Hepatocyte (in vitro differentiated cells): ENCODE data around the gene PPP2R2B. TPM values are rescaled to one million over a fixed set of nuclear protein-coding genes. Genes with fewer than 3 reads are reported as not detected.

Source experiments
- DNase-seq: peaks from one replicate; pipeline ENCODE4 v3.0.0-alpha.2; 2016; ENCODE audit warnings: low spot score
- H2AFZ ChIP-seq: fragments of 200-600 bp; sonication (generic); 2 replicates; pipeline ENCODE4 v1.6.0; 2016; ENCODE audit warnings: antibody characterized with exemption, mild to moderate bottlenecking
- H3K27ac ChIP-seq: fragments of 200-600 bp; sonication (generic); 2 replicates; pipeline ENCODE4 v1.5.1; 2016; ENCODE audit warnings: mild to moderate bottlenecking
- H3K27me3 ChIP-seq: fragments of 200-600 bp; sonication (generic); 2 replicates; pipeline ENCODE4 v1.6.1; 2016
- H3K36me3 ChIP-seq: fragments of 200-600 bp; sonication (generic); replicated peaks from 2 replicates; pipeline ENCODE4 v1.5.1; 2016; ENCODE audit warnings: low read depth; ENCODE audit not compliant: insufficient read depth
- H3K4me1 ChIP-seq: fragments of 200-600 bp; sonication (generic); 2 replicates; pipeline ENCODE4 v1.5.1; 2016; ENCODE audit warnings: mild to moderate bottlenecking, moderate library complexity; ENCODE audit not compliant: insufficient read depth
- H3K4me2 ChIP-seq: fragments of 200-600 bp; sonication (generic); 2 replicates; pipeline ENCODE4 v1.6.0; 2016
- H3K4me3 ChIP-seq: fragments of 200-600 bp; sonication (generic); 2 replicates; pipeline ENCODE4 v1.5.1; 2016; ENCODE audit warnings: mild to moderate bottlenecking
- H3K79me2 ChIP-seq: fragments of 200-600 bp; sonication (generic); 2 replicates; pipeline ENCODE4 v1.6.0; 2017; ENCODE audit warnings: mild to moderate bottlenecking
- H3K9me2 ChIP-seq: fragments of 200-600 bp; sonication (generic); replicated peaks from 2 replicates; pipeline ENCODE4 v1.6.0; 2017; ENCODE audit warnings: mild to moderate bottlenecking; ENCODE audit not compliant: insufficient read depth
- H3K9me3 ChIP-seq: fragments of 200-600 bp; sonication (generic); 2 replicates; pipeline ENCODE4 v1.5.1; 2016; ENCODE audit warnings: low read depth, mild to moderate bottlenecking
- H4K20me1 ChIP-seq: fragments of 200-600 bp; sonication (generic); 2 replicates; pipeline ENCODE4 v1.6.0; 2016; ENCODE audit warnings: mild to moderate bottlenecking; ENCODE audit not compliant: insufficient read depth, poor library complexity, severe bottlenecking
- CTCF ChIP-seq: fragments of 200-600 bp; sonication (generic); IDR thresholded peaks from 2 replicates; pipeline ENCODE4 v1.5.1; 2016; ENCODE audit warnings: antibody characterized with exemption, mild to moderate bottlenecking; ENCODE audit not compliant: poor library complexity
- EZH2 ChIP-seq: fragments of 200-600 bp; sonication (generic); IDR thresholded peaks from 2 replicates; pipeline ENCODE4 v1.6.1; 2016; ENCODE audit warnings: antibody characterized with exemption, mild to moderate bottlenecking, borderline replicate concordance
- EZH2phosphoT487 ChIP-seq: fragments of 200-600 bp; sonication (generic); IDR thresholded peaks from one replicate; pipeline ENCODE4 v1.6.1; 2018; ENCODE audit warnings: antibody characterized with exemption, mild to moderate bottlenecking, low read depth, moderate library complexity; ENCODE audit not compliant: unreplicated experiment, severe bottlenecking
- WGBS: methylation state at CpG from one replicate; pipeline ENCODE4 v1.1.6; 2016; ENCODE audit warnings: low lambda C conversion rate; ENCODE audit errors: missing lambda C conversion rate; 5-methylcytosine and 5-hydroxymethylcytosine counted together
- polyA plus RNA-seq: library from polyadenylated mRNA; unstranded; fragments of >200 nt; fragmentation: Nextera tagmentation; extraction: Ambion mirVana; gene quantifications from 2 replicates; pipeline ENCODE4 v1.2.1, GENCODE V29; 2016
- total RNA-seq: library from RNA; depleted of rRNA; stranded (reverse); fragments of >200 nt; gene quantifications from 2 replicates; pipeline ENCODE4 v1.2.3, GENCODE V29; 2014

PPP2R2B gene
- total and polyA plus RNA-seq, 2 experiments from 2014 or later, result 2.3 to 3.2 TPM

DNA sequence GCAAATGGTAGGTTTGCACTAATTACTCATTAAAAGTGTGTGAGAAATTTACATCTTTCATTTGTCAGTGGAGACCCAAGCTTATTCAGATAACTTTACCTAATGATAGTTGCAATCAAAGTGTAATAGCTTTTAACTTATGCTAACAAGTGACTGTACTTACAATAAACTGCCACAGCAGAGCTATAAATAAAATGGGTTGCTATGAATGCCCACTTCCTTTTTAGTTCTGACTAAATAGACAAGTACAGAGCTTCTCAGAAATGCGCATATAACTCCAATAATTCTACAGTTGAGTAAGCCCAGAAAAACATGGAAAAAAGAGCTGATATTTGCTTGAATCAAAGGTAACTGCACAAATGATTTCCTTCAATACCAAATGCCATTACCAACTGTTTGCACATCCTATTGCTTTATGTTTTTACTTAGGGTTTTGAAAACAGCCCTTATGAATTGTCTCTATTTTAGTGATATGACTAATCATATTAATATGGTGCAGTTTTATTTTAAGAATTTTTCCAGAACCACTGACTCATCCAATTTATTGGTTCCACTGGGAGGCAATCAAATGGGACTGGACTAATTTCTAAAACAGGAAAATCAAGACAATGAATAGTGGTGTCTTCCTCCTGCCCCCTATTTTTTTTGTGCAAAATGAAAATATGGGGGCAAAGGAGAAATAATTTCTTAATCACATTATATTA is 84.1 kb downstream of the PPP2R2B start:
- peaks cover 3% of the 10 kb centered on the region for H3K27me3 ChIP-seq
- H2AFZ ChIP-seq, result no peak overlapping the region
- no peaks in the 10 kb centered on the region for H3K9me2 ChIP-seq
- 96% methylated on average over 1 of the region's 1 CpG for WGBS
- no peaks in the 10 kb centered on the region for H3K36me3 ChIP-seq
- no peak overlapping the region for H3K27ac ChIP-seq
- no peak for DNase-seq
- no peaks in the 10 kb centered on the region for H3K9me3 ChIP-seq
- H3K4me2 ChIP-seq, result no peak overlapping the region
- H3K4me3 ChIP-seq, result no peak overlapping the region
- no peaks in the 10 kb centered on the region for H4K20me1 ChIP-seq
- H3K4me1 ChIP-seq, result no peaks in the 10 kb centered on the region
- no peak for TF ChIP-seq EZH2
- no peak for TF ChIP-seq EZH2phosphoT487
- no peak for TF ChIP-seq CTCF
- H3K79me2 ChIP-seq, result no peaks in the 10 kb centered on the region

- Histone ChIP-seq H3K27ac (no peak overlapping the region), H4K20me1 (no peaks in the 10 kb centered on the region), H3K4me3 (no peak overlapping the region), H2AFZ (no peak overlapping the region), H3K79me2 (no peaks in the 10 kb centered on the region), H3K4me2 (no peak overlapping the region), H3K4me1 (no peaks in the 10 kb centered on the region), H3K36me3 (no peaks in the 10 kb centered on the region), H3K27me3 (peaks cover 3% of the 10 kb centered on the region), H3K9me3 (no peaks in the 10 kb centered on the region), H3K9me2 (no peaks in the 10 kb centered on the region)
- 83% methylated on average over 1 of the region's 1 CpG for WGBS
- TF ChIP-seq EZH2phosphoT487 (no peak), EZH2 (no peak)
- DNase-seq, result no peak
Observed at GRCh38 chr5:146793709-146794108, 84.8 kb downstream of the PPP2R2B start.

DNA sequence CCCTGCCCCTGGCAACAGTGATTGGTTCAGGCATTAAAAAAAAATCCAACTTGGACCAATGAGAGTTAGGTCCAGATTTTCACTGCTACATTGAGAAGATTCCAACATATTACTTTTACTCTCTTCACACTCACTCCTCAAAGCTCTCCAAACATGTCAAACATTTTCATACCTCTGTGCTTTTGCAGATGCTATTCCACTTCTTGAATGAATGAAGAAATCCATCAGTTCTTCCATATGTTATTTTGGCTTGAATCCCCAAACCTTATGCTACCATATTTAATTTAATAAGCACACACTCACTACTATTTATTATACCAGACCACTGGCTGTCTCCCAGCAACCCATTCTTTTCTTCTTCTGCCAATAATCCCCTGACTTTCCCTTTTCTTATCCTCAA is 87.1 kb downstream of the PPP2R2B start:
- no peak overlapping the region for H3K27ac ChIP-seq
- no peaks in the 10 kb centered on the region for H3K36me3 ChIP-seq
- no peaks in the 10 kb centered on the region for H3K9me2 ChIP-seq
- H2AFZ ChIP-seq, result no peak overlapping the region
- H3K27me3 ChIP-seq, result peaks cover 3% of the 10 kb centered on the region
- no peak for TF ChIP-seq EZH2
- TF ChIP-seq EZH2phosphoT487, result no peak
- no peak for TF ChIP-seq CTCF
- H3K4me1 ChIP-seq, result no peaks in the 10 kb centered on the region
- H4K20me1 ChIP-seq, result no peaks in the 10 kb centered on the region
- no peak overlapping the region for H3K4me2 ChIP-seq
- H3K9me3 ChIP-seq, result no peaks in the 10 kb centered on the region
- H3K4me3 ChIP-seq, result no peak overlapping the region
- no peak for DNase-seq
- no peaks in the 10 kb centered on the region for H3K79me2 ChIP-seq

DNA sequence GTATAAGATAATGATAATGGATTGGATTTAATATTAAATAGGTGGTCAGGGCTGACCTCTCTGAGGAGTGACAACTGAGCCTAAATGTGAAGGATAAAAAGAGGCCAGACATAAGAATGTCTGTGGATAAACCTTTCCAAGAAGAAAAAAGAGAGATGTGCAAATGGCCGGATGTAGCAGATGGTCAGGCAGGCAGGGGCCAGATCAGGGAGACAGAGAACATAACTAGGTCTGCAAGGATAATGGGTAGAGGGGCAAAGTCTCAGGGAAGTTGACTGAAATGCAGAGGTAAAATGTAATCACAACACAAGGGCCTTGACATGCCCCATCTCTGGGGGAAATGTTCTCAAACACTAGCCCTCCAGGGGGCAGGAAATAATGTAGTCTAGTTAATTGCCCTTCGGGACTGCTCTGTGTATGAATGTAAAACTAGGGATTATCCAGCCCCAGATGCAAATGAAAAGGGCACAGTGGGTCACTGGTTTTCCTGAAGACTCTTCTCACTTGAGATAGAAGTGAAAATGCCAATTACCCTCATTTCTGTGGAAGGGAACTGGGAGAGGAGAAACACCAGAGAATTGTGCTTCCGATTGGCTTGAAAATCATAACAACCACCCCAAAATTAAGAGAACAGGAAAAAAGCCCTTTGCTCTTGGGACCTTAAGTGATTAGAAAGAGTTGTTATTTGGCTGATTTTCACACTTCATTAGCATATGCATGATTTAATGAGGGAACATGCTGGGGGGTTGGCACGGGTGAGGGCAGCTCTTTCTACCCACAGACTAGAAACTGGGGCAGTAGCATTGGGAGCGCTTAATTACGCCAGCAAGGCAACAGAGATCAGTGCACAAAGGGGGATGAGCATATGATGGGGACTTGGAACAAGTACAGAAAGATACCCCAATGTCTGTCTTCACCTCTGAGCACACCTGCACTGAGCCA is 88.6 kb downstream of the PPP2R2B start:
- no peak for DNase-seq
- Histone ChIP-seq H4K20me1 (no peaks in the 10 kb centered on the region), H3K9me3 (no peaks in the 10 kb centered on the region), H3K4me3 (no peak overlapping the region), H3K4me2 (no peak overlapping the region), H3K79me2 (no peaks in the 10 kb centered on the region), H3K4me1 (no peaks in the 10 kb centered on the region), H3K36me3 (no peaks in the 10 kb centered on the region), H2AFZ (no peak overlapping the region), H3K27me3 (peaks cover 3% of the 10 kb centered on the region), H3K9me2 (no peaks in the 10 kb centered on the region), H3K27ac (no peak overlapping the region)
- TF ChIP-seq EZH2 (no peak), EZH2phosphoT487 (no peak), CTCF (no peak)
- WGBS, result 67% methylated on average over 6 of the region's 6 CpGs
